Measurements from ENCODE around the gene CCT5.
"Not testable (repeated sequence)": the region's sequence is repeated elsewhere in the genome, so short reads cannot be mapped to it uniquely, and the experiment has no call there.

The CCT5 gene

GRCh38 chr5:10247217-10247616, 2.9 kb upstream of the CCT5 start:
- DNase-seq = not testable (repeated sequence)

- peak; percentile 33 for DNase-seq
Measured at GRCh38 chr5:10248378-10249260, 1.5 kb upstream of the CCT5 start.

- DNase-seq = peak; percentile 48
Measured at GRCh38 chr5:10250806-10251276, 761 bp downstream of the CCT5 start.

GRCh38 chr5:10251405-10251804, 1.3 kb downstream of the CCT5 start:
- DNase-seq = no peak

GRCh38 chr5:10253390-10253789, 3.3 kb downstream of the CCT5 start:
- no peak for DNase-seq

GRCh38 chr5:10254686-10255085, 4.6 kb downstream of the CCT5 start:
- DNase-seq = no peak

GRCh38 chr5:10257870-10258269, 7.8 kb downstream of the CCT5 start:
- DNase-seq = peak; percentile 33

GRCh38 chr5:10259899-10260298, 9.8 kb downstream of the CCT5 start:
- DNase-seq = no peak

- no peak for DNase-seq
Measured at GRCh38 chr5:10261065-10261464, 11.0 kb downstream of the CCT5 start.

- DNase-seq = no peak
Measured at GRCh38 chr5:10262121-10262774, 12.2 kb downstream of the CCT5 start.

GRCh38 chr5:10262995-10263394, 12.9 kb downstream of the CCT5 start:
- DNase-seq = no peak

- no peak for DNase-seq
Measured at GRCh38 chr5:10264604-10265003, 14.5 kb downstream of the CCT5 start.

GRCh38 chr5:10265245-10266109, 15.4 kb downstream of the CCT5 start:
- DNase-seq = no peak

- no peak for DNase-seq
Measured at GRCh38 chr5:10266137-10266536, 16.1 kb downstream of the CCT5 start.

- DNase-seq = no peak
Measured at GRCh38 chr5:10266839-10267238, 16.8 kb downstream of the CCT5 start.

GRCh38 chr5:10268100-10268499, 18.0 kb downstream of the CCT5 start:
- no peak for DNase-seq

- no peak for DNase-seq
Measured at GRCh38 chr5:10272053-10272874, 22.2 kb downstream of the CCT5 start.

GRCh38 chr5:10272875-10273209, 22.8 kb downstream of the CCT5 start:
- not testable (repeated sequence) for DNase-seq

- no peak for DNase-seq
Measured at GRCh38 chr5:10275460-10275859, 25.4 kb downstream of the CCT5 start.

GRCh38 chr5:10275991-10276390, 25.9 kb downstream of the CCT5 start:
- DNase-seq = no peak

- no peak for DNase-seq
Measured at GRCh38 chr5:10276691-10277090, 26.6 kb downstream of the CCT5 start.
